ENCODE measurements around the gene ACER1. TPM values are rescaled to one million over a fixed set of nuclear protein-coding genes. Genes with fewer than 3 reads are reported as not detected.

The ACER1 gene
- total RNA-seq, 4 donors from 2014 or later = 0.67 TPM; not detected in 3

GRCh38 chr19:6272411-6272791 is 61.0 kb downstream of the ACER1 start:
- Histone ChIP-seq H3K4me3 (no peak overlapping the region), H3K4me1 (peaks cover 0 to 64% (median 0%) of the 10 kb centered on the region in 4 donors), H3K36me3 (peaks cover 0 to 19% (median 0%) of the 10 kb centered on the region in 3 donors), H3K27ac (peak overlapping the region; percentile 64 to 85 (median 70)), H3K27me3 (no peaks in the 10 kb centered on the region), H3K9me3 (no peaks in the 10 kb centered on the region)
- no peak for DNase-seq
- TF ChIP-seq POLR2A (IDR thresholded peaks at IDR 0.05) = no peak
- TF ChIP-seq, protein P1, sequence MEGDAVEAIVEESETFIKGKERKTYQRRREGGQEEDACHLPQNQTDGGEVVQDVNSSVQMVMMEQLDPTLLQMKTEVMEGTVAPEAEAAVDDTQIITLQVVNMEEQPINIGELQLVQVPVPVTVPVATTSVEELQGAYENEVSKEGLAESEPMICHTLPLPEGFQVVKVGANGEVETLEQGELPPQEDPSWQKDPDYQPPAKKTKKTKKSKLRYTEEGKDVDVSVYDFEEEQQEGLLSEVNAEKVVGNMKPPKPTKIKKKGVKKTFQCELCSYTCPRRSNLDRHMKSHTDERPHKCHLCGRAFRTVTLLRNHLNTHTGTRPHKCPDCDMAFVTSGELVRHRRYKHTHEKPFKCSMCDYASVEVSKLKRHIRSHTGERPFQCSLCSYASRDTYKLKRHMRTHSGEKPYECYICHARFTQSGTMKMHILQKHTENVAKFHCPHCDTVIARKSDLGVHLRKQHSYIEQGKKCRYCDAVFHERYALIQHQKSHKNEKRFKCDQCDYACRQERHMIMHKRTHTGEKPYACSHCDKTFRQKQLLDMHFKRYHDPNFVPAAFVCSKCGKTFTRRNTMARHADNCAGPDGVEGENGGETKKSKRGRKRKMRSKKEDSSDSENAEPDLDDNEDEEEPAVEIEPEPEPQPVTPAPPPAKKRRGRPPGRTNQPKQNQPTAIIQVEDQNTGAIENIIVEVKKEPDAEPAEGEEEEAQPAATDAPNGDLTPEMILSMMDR (IDR thresholded peaks at IDR 0.05) = no peak

GRCh38 chr19:6271721-6272410 is 61.5 kb downstream of the ACER1 start:
- Histone ChIP-seq H3K4me3 (peak overlapping the region in 2 of 4 donors; percentile 22 to 29), H3K36me3 (peaks cover 0 to 19% (median 0%) of the 10 kb centered on the region in 3 donors), H3K27ac (peak overlapping the region; percentile 64 to 85 (median 70)), H3K27me3 (no peaks in the 10 kb centered on the region), H3K4me1 (peaks cover 0 to 60% (median 0%) of the 10 kb centered on the region in 4 donors), H3K9me3 (no peaks in the 10 kb centered on the region)
- DNase-seq = peak; percentile 28 to 72 (median 62)
- TF ChIP-seq, protein P1 (IDR thresholded peaks at IDR 0.05) = no peak
- TF ChIP-seq POLR2A (IDR thresholded peaks at IDR 0.05) = no peak

DNA sequence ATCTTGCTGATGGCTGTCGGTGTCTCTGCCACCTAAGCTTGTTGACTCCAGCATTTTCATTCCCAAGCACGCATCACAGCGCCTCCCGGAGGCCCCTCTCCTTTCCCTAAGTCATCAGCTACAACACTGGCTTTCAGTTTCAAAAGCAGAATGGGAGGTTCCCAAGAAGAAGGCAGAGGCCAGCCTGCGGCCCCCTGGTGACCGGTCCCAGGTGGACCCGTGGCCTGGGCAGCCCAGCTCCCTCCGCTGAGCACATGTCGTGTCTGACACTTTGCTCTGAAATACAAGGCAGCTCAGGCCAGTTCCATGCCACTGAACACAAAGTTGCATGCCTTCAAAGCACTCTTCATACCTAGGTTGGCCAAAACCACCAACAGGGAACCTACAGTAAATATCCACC is 62.2 kb downstream of the ACER1 start:
- Histone ChIP-seq H3K27ac (peak overlapping the region in 3 of 4 donors; percentile 64 to 85 (median 71)), H3K27me3 (no peaks in the 10 kb centered on the region), H3K4me3 (peak overlapping the region in 1 of 4 donors; percentile 22), H3K36me3 (peaks cover 0 to 24% (median 0%) of the 10 kb centered on the region in 3 donors), H3K4me1 (peaks cover 0 to 54% (median 0%) of the 10 kb centered on the region in 4 donors), H3K9me3 (no peaks in the 10 kb centered on the region)
- DNase-seq = peak in 1 of 3 donors; percentile 22
- TF ChIP-seq POLR2A (IDR thresholded peaks at IDR 0.05) = no peak
- TF ChIP-seq, protein P1 (IDR thresholded peaks at IDR 0.05) = no peak

- peaks cover 0 to 24% (median 0%) of the 10 kb centered on the region in 3 donors for H3K36me3 ChIP-seq
- DNase-seq = no peak
- H3K9me3 ChIP-seq = no peaks in the 10 kb centered on the region
- TF ChIP-seq, protein P1 (IDR thresholded peaks at IDR 0.05) = no peak
- TF ChIP-seq POLR2A (IDR thresholded peaks at IDR 0.05) = no peak
- H3K4me1 ChIP-seq = peaks cover 0 to 50% (median 0%) of the 10 kb centered on the region in 4 donors
- H3K4me3 ChIP-seq = no peak overlapping the region
- peak overlapping the region in 3 of 4 donors; percentile 64 to 85 (median 71) for H3K27ac ChIP-seq
- no peaks in the 10 kb centered on the region for H3K27me3 ChIP-seq
These were observed 62.6 kb downstream of the ACER1 start for GRCh38 chr19:6270822-6271221.

GRCh38 chr19:6270076-6270745 is 63.2 kb downstream of the ACER1 start:
- DNase-seq = no peak
- no peaks in the 10 kb centered on the region for H3K27me3 ChIP-seq
- H3K4me3 ChIP-seq = no peak overlapping the region
- peak overlapping the region in 1 of 4 donors; percentile 85 for H3K27ac ChIP-seq
- TF ChIP-seq POLR2A (IDR thresholded peaks at IDR 0.05) = no peak
- TF ChIP-seq, protein P1 (IDR thresholded peaks at IDR 0.05) = no peak
- H3K4me1 ChIP-seq = peaks cover 0 to 44% (median 0%) of the 10 kb centered on the region in 4 donors
- H3K36me3 ChIP-seq = peaks cover 0 to 24% (median 0%) of the 10 kb centered on the region in 3 donors
- H3K9me3 ChIP-seq = no peaks in the 10 kb centered on the region
